Activated T-helper 2 cell treated with anti-CD3 and anti-CD28 coated beads, Interferon-gamma antibody, Interleukin-2, Interleukin-4, amounts not matched to agents 10 μg/mL and 5 μg/mL and 100 μg/mL, durations not matched to agents 14 hours and 24 hours and 36 hours (primary cell): Measurements from ENCODE around the gene HDAC4. TPM values are rescaled to one million over a fixed set of nuclear protein-coding genes. Genes with fewer than 3 reads are reported as not detected.

Experiments
- DNase-seq: peaks from one replicate; pipeline ENCODE4 v3.0.0; 2021; ENCODE audit warnings: low spot score
- H3K27ac Mint-ChIP-seq: one replicate; pipeline ENCODE4 v1.8.0; 2021; ENCODE audit warnings: mixed read lengths
- H3K27me3 Mint-ChIP-seq: one replicate; pipeline ENCODE4 v1.8.0; 2021; ENCODE audit warnings: low read depth, mixed read lengths
- H3K36me3 Mint-ChIP-seq: one replicate; pipeline ENCODE4 v1.8.0; 2021; ENCODE audit warnings: low read depth, mixed read lengths
- H3K4me1 Mint-ChIP-seq: one replicate; pipeline ENCODE4 v1.8.0; 2021; ENCODE audit warnings: low read depth, mixed read lengths
- H3K4me3 Mint-ChIP-seq: one replicate; pipeline ENCODE4 v1.8.0; 2021; ENCODE audit warnings: low read depth, mild to moderate bottlenecking, moderate library complexity, mixed read lengths
- H3K9me3 Mint-ChIP-seq: one replicate; pipeline ENCODE4 v1.8.0; 2021; ENCODE audit warnings: mixed read lengths
- intact Hi-C: fragments of 100-400 bp; cut with micrococcal nuclease; formaldehyde crosslinking; loops from one replicate; pipeline ENCODE4 v1.15.1; 2023
- total RNA-seq: library from RNA; stranded (reverse); gene quantifications from 2 replicates; pipeline ENCODE4 v1.2.3, GENCODE V29; 2022

HDAC4 gene
- total RNA-seq, 1 donor from 2014 or later, result 44.8 TPM

DNA sequence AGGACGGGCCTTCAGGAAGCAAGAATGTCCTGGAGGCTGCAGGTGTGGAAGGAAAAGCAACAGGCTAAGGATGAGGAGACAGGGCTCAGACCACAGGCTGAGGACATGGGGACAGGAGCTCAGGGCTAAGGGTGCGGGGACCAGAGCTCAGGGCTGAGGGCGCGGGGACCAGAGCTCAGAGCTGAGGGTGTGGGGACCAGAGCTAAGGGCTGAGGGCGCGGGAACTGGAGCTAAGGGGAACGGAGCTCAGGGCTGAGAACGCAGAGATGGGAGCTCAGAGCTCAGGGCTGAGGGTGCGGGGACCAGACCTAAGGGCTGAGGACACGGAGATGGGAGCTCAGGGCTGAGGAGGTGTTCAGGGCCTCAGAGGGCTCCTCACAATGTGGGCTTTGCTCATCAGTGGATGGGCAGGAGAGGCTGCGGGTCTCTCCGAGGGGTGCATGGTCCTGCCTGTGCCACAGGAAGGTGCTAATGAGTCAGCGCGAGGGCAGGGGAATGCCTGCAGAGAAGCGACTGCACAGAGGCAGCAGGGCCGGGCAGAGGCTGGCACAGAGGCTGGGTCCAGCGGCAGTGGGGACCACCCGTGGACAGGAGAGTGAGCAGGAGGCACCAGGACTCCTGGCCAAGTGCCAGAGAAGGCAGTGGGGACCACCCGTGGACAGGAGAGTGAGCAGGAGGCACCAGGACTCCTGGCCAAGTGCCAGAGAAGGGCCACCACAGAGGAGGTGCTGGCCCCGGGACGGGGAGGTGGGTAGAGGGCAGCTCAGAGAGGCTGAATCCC, 281.3 kb downstream of the HDAC4 start:
- intact Hi-C loops, result no loop called here
- no peaks in the 10 kb centered on the region for H3K27me3 Mint-ChIP-seq
- no peaks in the 10 kb centered on the region for H3K9me3 Mint-ChIP-seq
- H3K27ac Mint-ChIP-seq, result no peak overlapping the region
- peaks cover 17% of the 10 kb centered on the region for H3K36me3 Mint-ChIP-seq
- no peak overlapping the region for H3K4me3 Mint-ChIP-seq
- peaks cover 8% of the 10 kb centered on the region for H3K4me1 Mint-ChIP-seq
- no peak for DNase-seq

DNA sequence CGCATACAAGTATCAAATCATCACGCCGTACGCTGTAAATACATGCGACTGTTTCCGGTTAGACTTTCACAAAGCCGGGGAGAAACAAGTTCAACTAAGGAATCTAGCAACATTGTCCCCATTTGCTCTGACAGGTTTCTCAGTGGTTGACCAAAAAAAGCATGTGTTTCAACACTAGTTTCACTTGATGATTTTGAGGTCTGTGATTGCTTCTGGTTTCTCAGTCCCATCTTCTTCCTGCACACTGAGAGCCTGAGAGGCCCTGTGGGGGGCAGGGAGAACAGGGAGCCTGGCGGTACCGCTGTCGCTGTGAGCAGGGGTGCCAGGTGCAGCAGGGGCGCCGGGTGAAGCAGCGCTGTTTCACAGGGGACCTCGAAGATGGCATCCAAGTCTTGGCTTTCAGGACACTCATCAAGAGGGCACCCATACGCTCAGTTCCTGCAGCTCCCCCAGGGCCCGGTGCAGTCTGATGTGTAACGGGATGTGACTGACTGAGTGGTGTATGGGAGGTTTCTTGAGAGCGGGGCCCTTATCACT, 282.1 kb downstream of the HDAC4 start:
- no peaks in the 10 kb centered on the region for H3K9me3 Mint-ChIP-seq
- H3K4me1 Mint-ChIP-seq, result peaks cover 8% of the 10 kb centered on the region
- H3K27me3 Mint-ChIP-seq, result no peaks in the 10 kb centered on the region
- H3K36me3 Mint-ChIP-seq, result peaks cover 11% of the 10 kb centered on the region
- H3K4me3 Mint-ChIP-seq, result no peak overlapping the region
- no peak for DNase-seq
- intact Hi-C loops, result no loop called here
- peak overlapping the region; percentile 17 for H3K27ac Mint-ChIP-seq

GRCh38 chr2:239118264-239118663, 282.6 kb downstream of the HDAC4 start:
- Mint-ChIP-seq H3K4me1 (peaks cover 8% of the 10 kb centered on the region), H3K9me3 (no peaks in the 10 kb centered on the region), H3K27ac (no peak overlapping the region), H3K27me3 (no peaks in the 10 kb centered on the region), H3K36me3 (peaks cover 8% of the 10 kb centered on the region), H3K4me3 (no peak overlapping the region)
- DNase-seq, result no peak
- intact Hi-C loops, result no loop called here

GRCh38 chr2:239117831-239118230, 283.0 kb downstream of the HDAC4 start:
- H3K9me3 Mint-ChIP-seq, result no peaks in the 10 kb centered on the region
- DNase-seq, result no peak
- peaks cover 8% of the 10 kb centered on the region for H3K4me1 Mint-ChIP-seq
- peaks cover 8% of the 10 kb centered on the region for H3K36me3 Mint-ChIP-seq
- H3K27ac Mint-ChIP-seq, result no peak overlapping the region
- no peak overlapping the region for H3K4me3 Mint-ChIP-seq
- H3K27me3 Mint-ChIP-seq, result no peaks in the 10 kb centered on the region
- intact Hi-C loops, result no loop called here

GRCh38 chr2:239116456-239117246, 284.2 kb downstream of the HDAC4 start:
- Mint-ChIP-seq H3K4me1 (peaks cover 8% of the 10 kb centered on the region), H3K4me3 (no peak overlapping the region), H3K36me3 (peaks cover 8% of the 10 kb centered on the region), H3K27me3 (no peaks in the 10 kb centered on the region), H3K27ac (no peak overlapping the region), H3K9me3 (no peaks in the 10 kb centered on the region)
- intact Hi-C loops, result no loop called here
- DNase-seq, result no peak

- no peak for DNase-seq
- Mint-ChIP-seq H3K27me3 (no peaks in the 10 kb centered on the region), H3K9me3 (no peaks in the 10 kb centered on the region), H3K36me3 (peaks cover 8% of the 10 kb centered on the region), H3K27ac (no peak overlapping the region), H3K4me1 (peaks cover 8% of the 10 kb centered on the region), H3K4me3 (no peak overlapping the region)
- intact Hi-C loops, result no loop called here
Observed at GRCh38 chr2:239115616-239116015, 285.2 kb downstream of the HDAC4 start.

- Mint-ChIP-seq H3K27ac (no peak overlapping the region), H3K27me3 (no peaks in the 10 kb centered on the region), H3K9me3 (no peaks in the 10 kb centered on the region), H3K4me3 (no peak overlapping the region), H3K36me3 (peaks cover 14% of the 10 kb centered on the region), H3K4me1 (peaks cover 6% of the 10 kb centered on the region)
- DNase-seq, result no peak
- intact Hi-C loops, result no loop called here
Observed at GRCh38 chr2:239114616-239115265, 286.1 kb downstream of the HDAC4 start.

DNA sequence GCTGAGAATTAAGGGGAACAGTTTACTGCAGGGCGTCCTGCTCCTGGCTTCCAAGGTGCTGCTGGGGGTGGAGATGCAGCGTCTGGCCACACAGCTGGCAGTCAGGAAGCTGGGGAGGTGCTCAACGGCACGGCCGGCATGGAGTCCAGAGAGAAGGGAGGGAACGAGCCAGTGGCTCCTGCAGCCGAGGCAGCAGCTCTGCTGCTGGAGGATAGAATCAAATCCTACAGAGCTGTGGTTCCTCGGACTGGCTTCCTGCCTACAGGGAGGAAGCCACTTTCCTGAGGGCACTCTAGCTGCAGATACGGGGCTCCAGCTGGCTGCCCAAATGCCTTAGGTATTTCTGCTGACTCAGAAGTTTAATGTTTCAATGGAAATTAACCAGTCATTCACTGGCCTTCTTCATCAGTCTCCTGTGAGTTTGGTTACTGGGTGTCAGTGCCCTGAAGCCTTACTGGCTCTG, 286.7 kb downstream of the HDAC4 start:
- peaks cover 3% of the 10 kb centered on the region for H3K4me1 Mint-ChIP-seq
- no peaks in the 10 kb centered on the region for H3K27me3 Mint-ChIP-seq
- no peak overlapping the region for H3K4me3 Mint-ChIP-seq
- H3K9me3 Mint-ChIP-seq, result no peaks in the 10 kb centered on the region
- DNase-seq, result no peak
- intact Hi-C loops, result no loop called here
- peaks cover 19% of the 10 kb centered on the region for H3K36me3 Mint-ChIP-seq
- no peak overlapping the region for H3K27ac Mint-ChIP-seq

DNA sequence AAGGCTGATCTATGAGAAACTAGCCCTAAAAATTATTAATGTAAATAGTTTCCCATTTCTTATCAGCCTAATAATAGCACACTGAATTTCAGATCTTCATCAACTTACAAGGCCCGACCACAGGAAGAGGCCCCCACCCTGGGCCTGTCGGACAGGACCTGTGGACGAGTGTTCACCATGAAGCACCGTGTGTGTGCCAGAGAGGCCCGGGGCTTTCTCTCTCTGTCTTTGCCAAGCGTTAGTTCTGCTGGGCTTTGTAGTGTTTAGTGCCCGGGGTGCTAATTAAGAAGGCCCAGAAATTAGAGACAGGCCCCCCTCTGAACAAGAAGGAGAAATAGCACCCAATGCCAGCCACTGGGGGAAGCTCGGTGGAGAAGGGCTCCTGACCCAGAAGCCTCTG, 287.2 kb downstream of the HDAC4 start:
- intact Hi-C loops, result no loop called here
- Mint-ChIP-seq H3K27me3 (no peaks in the 10 kb centered on the region), H3K27ac (no peak overlapping the region), H3K4me3 (no peak overlapping the region), H3K9me3 (no peaks in the 10 kb centered on the region), H3K4me1 (no peaks in the 10 kb centered on the region), H3K36me3 (peaks cover 19% of the 10 kb centered on the region)
- DNase-seq, result no peak

DNA sequence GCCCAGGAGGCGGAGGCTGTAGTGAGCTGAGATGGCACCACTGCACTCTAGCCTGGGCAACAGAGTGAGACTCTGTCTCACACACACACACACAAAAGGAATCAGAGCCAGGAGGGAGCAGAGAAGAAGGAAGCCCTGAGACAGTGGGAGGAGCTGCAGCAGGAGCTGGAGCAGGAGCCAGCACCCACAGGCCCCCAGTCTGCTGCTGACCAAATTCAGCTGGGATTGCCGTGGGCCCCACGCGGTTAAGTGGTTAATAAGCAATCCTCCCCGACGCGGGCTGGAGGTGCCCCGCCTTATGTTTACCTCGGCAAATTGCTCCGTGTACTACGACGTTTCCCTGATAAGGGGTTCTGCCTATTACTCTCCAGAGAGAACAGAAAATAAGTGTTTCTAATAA, 287.6 kb downstream of the HDAC4 start:
- intact Hi-C loops, result no loop called here
- H3K27ac Mint-ChIP-seq, result no peak overlapping the region
- no peaks in the 10 kb centered on the region for H3K4me1 Mint-ChIP-seq
- H3K27me3 Mint-ChIP-seq, result no peaks in the 10 kb centered on the region
- H3K36me3 Mint-ChIP-seq, result peaks cover 19% of the 10 kb centered on the region
- no peaks in the 10 kb centered on the region for H3K9me3 Mint-ChIP-seq
- no peak overlapping the region for H3K4me3 Mint-ChIP-seq
- no peak for DNase-seq

DNA sequence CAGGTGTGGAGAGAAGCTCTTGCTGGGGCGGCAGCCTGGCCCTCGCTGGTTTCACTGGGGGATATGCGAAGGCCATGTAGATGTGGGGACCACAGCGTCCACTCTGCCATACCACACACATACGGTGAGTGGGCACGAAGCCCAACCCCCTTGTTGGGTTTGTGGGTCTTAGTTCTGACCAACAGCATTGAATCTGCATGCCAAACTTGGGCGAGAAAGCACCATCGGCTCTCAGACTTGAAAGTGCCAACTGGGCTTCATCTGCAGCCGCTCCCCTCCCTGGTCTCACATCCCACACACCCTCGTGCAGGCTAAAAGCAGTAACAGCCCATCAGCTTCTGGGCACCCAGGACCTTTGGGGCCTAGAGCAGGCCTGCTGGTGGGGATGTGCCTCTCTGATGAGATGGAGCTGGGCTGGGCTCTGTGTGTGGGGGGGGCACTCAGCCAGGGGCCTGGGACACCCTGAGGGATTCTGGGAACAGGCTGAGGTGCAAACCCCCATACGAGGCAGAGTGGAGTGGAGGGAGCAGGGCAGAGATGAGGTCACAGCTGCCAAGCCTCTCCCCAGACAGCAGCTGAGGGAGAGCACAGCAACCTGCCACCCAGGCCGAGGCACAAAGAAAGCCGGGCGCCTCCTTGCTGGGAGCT, 288.6 kb downstream of the HDAC4 start:
- intact Hi-C loops, result no loop called here
- Mint-ChIP-seq H3K27ac (no peak overlapping the region), H3K4me3 (no peak overlapping the region), H3K27me3 (no peaks in the 10 kb centered on the region), H3K36me3 (peaks cover 19% of the 10 kb centered on the region), H3K9me3 (no peaks in the 10 kb centered on the region), H3K4me1 (no peaks in the 10 kb centered on the region)
- no peak for DNase-seq

GRCh38 chr2:239111401-239112100, 289.3 kb downstream of the HDAC4 start:
- no peak overlapping the region for H3K4me3 Mint-ChIP-seq
- DNase-seq, result no peak
- no peaks in the 10 kb centered on the region for H3K27me3 Mint-ChIP-seq
- no peaks in the 10 kb centered on the region for H3K4me1 Mint-ChIP-seq
- intact Hi-C loops, result no loop called here
- no peaks in the 10 kb centered on the region for H3K9me3 Mint-ChIP-seq
- no peak overlapping the region for H3K27ac Mint-ChIP-seq
- peaks cover 19% of the 10 kb centered on the region for H3K36me3 Mint-ChIP-seq
